ENCODE data around the gene C4orf50. TPM values are rescaled to one million over a fixed set of nuclear protein-coding genes. Genes with fewer than 3 reads are reported as not detected.

C4orf50 gene
- total RNA-seq, 2 donors from 2014 or later = 0.13 TPM; not detected in 1

GRCh38 chr4:5921101-5921980, 96.9 kb downstream of the C4orf50 start:
- Histone ChIP-seq H3K4me3 (no peak overlapping the region), H3K9ac (ENCODE audit: low read depth in 2 of 2, low read length in 2 of 2) (no peak overlapping the region), H3K27me3 (no peaks in the 10 kb centered on the region), H3K9me3 (no peaks in the 10 kb centered on the region), H3K27ac (no peak overlapping the region), H3K36me3 (no peaks in the 10 kb centered on the region), H3K4me1 (no peaks in the 10 kb centered on the region)
- TF ChIP-seq, protein P1, sequence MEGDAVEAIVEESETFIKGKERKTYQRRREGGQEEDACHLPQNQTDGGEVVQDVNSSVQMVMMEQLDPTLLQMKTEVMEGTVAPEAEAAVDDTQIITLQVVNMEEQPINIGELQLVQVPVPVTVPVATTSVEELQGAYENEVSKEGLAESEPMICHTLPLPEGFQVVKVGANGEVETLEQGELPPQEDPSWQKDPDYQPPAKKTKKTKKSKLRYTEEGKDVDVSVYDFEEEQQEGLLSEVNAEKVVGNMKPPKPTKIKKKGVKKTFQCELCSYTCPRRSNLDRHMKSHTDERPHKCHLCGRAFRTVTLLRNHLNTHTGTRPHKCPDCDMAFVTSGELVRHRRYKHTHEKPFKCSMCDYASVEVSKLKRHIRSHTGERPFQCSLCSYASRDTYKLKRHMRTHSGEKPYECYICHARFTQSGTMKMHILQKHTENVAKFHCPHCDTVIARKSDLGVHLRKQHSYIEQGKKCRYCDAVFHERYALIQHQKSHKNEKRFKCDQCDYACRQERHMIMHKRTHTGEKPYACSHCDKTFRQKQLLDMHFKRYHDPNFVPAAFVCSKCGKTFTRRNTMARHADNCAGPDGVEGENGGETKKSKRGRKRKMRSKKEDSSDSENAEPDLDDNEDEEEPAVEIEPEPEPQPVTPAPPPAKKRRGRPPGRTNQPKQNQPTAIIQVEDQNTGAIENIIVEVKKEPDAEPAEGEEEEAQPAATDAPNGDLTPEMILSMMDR (IDR thresholded peaks at IDR 0.05) = no peak
- no peak for DNase-seq
- intact Hi-C loops (cut with DNase I) = no loop called here

- H3K27ac ChIP-seq = no peak overlapping the region
- no peaks in the 10 kb centered on the region for H3K36me3 ChIP-seq
- no peak for DNase-seq
- no peaks in the 10 kb centered on the region for H3K27me3 ChIP-seq
- H3K4me3 ChIP-seq = no peak overlapping the region
- no peaks in the 10 kb centered on the region for H3K4me1 ChIP-seq
- TF ChIP-seq, protein P1 (IDR thresholded peaks at IDR 0.05) = no peak
- no peak overlapping the region for H3K9ac ChIP-seq (ENCODE audit: low read depth in 2 of 2, low read length in 2 of 2)
- intact Hi-C loops (cut with DNase I) = no loop called here
- H3K9me3 ChIP-seq = no peaks in the 10 kb centered on the region
These were observed 98.7 kb downstream of the C4orf50 start for GRCh38 chr4:5919571-5919970.

DNA sequence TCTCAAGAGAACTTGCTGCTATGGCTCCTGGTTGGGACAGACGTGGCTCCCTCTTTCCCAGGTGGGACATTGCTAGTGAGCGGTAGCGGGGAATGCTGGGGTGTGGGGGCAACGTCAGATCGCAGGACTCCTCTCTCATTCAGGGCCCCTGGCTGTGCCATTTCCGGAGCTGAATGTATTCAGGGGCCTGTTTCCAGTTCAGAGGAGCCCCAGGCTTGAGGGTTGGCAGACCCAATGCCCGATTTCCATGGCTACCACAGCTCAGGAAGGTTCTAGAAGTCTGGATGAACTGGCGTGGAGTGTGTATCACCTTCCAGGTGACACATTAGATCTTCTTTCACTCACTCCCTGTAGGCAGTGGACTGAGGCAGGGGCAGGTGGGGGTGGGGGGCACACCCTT, 99.2 kb downstream of the C4orf50 start:
- H3K27me3 ChIP-seq = no peaks in the 10 kb centered on the region
- intact Hi-C loops (cut with DNase I) = no loop called here
- H3K4me1 ChIP-seq = no peaks in the 10 kb centered on the region
- H3K27ac ChIP-seq = no peak overlapping the region
- H3K9me3 ChIP-seq = no peaks in the 10 kb centered on the region
- TF ChIP-seq, protein P1 (IDR thresholded peaks at IDR 0.05) = no peak
- H3K9ac ChIP-seq (ENCODE audit: low read depth in 2 of 2, low read length in 2 of 2) = no peak overlapping the region
- no peak overlapping the region for H3K4me3 ChIP-seq
- DNase-seq = no peak
- H3K36me3 ChIP-seq = no peaks in the 10 kb centered on the region

DNA sequence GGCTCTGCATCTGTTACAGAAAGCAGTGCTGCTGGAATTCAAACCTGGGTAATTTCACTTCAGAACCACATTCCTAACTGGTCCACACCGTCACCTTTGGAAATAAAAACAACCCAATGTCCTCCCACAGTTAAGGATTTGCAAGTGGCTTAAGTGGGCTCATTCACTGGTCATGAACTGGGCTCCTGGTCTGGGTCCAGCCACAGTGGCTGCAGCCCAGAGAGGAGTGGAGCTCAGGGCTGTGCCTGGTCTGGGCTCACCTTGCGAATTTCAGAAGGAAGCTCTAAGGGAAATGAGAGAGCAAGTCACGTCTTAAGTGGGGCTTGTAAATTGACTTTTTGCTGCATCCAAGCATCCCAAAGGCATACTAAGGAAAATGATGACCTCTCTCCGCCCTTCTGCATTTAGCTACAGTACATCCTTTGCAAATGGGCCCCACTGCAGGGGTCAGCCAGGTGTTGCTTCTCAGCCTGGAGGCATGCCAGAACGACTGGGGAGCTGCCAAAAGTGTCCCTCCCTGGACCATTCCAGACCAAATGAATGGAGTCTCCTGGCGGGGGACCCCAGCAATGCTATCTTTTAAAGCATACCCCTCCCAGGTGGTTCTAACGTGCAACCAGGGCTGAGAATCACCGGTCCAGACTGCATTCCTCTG, 99.8 kb downstream of the C4orf50 start:
- H3K9me3 ChIP-seq = no peaks in the 10 kb centered on the region
- no peaks in the 10 kb centered on the region for H3K36me3 ChIP-seq
- H3K27ac ChIP-seq = no peak overlapping the region
- no peaks in the 10 kb centered on the region for H3K27me3 ChIP-seq
- DNase-seq = no peak
- no peak overlapping the region for H3K9ac ChIP-seq (ENCODE audit: low read depth in 2 of 2, low read length in 2 of 2)
- no peak overlapping the region for H3K4me3 ChIP-seq
- TF ChIP-seq, protein P1 (IDR thresholded peaks at IDR 0.05) = no peak
- intact Hi-C loops (cut with DNase I) = no loop called here
- no peaks in the 10 kb centered on the region for H3K4me1 ChIP-seq

GRCh38 chr4:5917672-5918071, 100.6 kb downstream of the C4orf50 start:
- H3K27ac ChIP-seq = no peak overlapping the region
- no peak overlapping the region for H3K4me3 ChIP-seq
- TF ChIP-seq, protein P1 (IDR thresholded peaks at IDR 0.05) = no peak
- no peaks in the 10 kb centered on the region for H3K27me3 ChIP-seq
- no peak overlapping the region for H3K9ac ChIP-seq (ENCODE audit: low read depth in 2 of 2, low read length in 2 of 2)
- H3K4me1 ChIP-seq = no peaks in the 10 kb centered on the region
- DNase-seq = no peak
- intact Hi-C loops (cut with DNase I) = no loop called here
- H3K36me3 ChIP-seq = no peaks in the 10 kb centered on the region
- no peaks in the 10 kb centered on the region for H3K9me3 ChIP-seq

Measured in colonic mucosa (tissue), 4 donors.